ENCODE measurements around the gene NFATC3.
A peak's percentile ranks its signal among the peaks of the same experiment; 100 is the strongest.

Gene NFATC3

DNA sequence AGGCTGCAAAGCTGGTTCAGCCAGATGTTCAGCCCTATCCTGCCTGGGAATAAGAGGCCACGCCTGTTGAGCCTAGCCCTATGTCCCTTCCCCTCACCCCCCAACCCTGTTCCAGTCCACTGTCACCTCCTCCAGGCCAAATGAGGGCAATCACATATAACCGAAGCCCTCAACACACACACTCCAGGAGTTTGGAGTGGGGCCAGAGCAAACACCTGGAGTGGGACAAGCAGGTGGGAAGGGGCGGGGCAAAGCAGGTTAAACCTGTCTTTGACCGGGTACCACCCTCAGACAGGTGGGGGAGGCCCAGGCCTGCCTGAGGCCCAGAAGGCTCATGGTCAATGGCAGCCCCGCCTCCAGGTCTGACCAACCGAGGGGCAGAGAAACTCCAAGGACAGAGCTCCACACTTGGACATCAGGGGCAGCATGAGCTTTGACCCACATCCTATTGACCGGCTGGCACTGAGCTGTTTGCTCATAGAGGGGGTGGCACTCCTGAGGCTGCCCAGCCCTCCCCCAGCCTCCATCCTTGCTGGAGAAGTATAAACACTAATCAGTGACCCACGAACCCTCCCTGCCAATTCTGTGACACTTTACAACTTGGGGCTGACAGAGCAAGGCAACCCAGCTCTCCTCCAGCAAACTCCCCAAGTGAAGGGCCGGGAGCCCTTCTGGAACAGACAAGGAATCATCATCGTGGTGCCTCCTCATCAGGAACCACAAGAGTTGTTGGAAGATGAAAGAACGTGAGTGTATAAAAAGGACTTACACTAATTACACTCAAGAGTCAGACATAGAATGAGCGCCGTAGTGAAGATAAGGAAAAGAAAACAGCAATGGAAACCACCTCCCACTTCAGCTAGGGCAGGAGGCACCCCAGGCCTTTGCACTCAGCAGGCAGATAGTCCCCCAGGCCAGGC, 149.3 kb downstream of the NFATC3 start:
- no peak for DNase-seq

DNA sequence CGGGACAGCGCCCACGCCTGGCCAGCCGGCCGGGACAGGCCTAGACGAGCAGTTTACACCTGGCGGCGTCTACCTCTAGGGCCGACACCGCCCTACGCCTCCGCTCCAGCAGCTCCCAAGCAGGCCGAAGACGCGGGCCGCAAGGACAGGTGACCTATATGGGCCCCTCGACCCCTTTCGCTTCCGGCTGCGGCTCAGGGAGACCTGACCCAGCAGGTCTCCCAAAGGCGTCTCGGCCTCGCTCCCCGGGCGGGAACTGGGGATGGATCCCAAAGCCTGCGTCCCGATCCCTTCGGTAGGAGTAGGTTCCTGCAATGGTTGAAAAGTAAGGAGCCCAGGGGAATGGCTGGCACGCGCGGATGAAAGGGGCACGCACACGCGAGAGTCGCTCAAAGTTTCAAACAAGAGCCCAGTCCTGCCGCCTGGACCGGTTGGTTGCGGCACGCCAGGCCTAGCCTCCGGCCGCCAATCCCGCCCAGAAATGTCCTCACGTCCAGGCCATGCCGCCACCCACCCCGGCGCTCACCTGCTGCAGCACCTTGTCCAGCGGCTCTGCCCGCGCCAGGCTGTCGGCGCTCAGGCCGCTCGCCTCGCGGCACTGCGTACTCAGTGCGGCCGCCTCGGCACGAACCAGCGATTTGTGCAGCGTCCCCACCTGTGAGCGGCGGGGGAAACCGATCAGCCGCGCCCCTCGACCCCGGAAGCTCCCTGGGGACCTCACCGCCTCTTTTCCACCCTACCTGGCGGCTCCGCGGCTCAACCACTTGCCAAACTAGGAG, 150.1 kb downstream of the NFATC3 start:
- no peak for DNase-seq

DNA sequence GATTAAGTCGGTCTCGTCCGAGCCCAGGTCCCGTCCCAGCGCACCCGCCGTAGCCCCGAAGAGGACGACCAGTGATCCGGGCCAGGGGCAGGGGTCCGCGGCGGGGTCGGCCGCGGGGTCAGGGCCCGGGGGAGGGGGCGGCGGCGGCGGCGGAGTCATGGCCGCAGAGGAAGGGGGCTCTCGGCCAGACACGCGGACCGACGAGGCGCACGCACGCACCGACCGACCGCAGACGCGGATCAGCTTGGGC, 150.6 kb downstream of the NFATC3 start, which contains the start of gene ESRP2:
Gene ESRP2 (minus strand): TSS at position 241 of the 250 bp plus-strand sequence. CDS start 82 bp downstream, at position 159.
- DNase-seq = no peak

DNA sequence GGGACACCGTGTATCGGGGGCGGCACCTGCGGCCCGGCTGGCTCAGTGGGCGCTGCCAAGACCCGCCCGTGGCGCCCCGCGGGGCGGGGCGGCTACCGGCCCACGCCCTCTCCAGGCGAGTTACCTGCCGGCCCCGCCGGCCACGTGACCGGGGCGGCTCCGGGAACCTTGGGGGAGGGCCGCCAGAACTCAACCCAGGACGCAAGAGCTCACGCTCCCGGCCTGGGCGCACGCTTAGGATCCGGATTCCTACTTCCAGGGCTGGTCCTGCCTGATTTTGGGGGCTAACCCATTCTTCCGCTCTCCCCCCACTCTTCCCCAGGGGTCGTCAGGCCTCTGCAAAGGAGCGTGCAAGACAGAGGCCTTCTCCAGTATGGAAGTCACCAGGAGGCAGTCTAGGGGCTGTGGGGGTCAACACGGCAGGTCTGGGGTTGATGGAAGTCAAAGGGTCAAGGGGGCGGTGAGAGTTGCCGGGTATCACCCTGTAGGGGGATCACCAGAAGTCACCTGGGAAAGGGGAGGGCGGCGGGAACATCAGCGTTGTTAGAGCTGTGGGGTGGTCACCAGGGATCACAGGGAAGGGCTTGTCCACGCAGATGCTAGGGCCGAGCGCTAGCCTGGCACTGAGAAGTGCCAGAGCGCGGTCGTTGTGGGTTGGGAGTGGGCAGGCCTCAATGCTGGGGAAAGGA, 151.1 kb downstream of the NFATC3 start:
- DNase-seq = peak; percentile 46

DNA sequence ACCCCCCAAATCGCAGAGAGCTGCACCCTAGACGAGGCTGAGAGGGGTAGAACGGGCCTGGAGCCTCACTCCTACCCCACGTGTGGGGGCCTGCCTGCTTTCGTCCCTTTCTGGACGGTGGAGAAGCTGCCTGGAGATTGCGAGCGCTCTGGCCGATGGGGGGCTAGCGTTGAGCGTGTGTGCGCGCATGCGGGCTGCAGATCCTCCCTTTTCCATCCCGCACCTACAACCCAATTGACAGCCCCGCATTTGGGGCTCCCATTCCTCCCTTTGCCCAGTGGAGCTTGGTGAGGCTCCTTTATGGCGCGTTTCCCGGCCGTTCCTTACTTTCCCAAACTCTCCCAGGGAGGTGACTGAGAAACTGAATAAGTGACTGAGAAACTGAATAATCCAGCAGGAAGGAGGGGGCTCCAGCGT, 151.7 kb downstream of the NFATC3 start:
- no peak for DNase-seq

DNA sequence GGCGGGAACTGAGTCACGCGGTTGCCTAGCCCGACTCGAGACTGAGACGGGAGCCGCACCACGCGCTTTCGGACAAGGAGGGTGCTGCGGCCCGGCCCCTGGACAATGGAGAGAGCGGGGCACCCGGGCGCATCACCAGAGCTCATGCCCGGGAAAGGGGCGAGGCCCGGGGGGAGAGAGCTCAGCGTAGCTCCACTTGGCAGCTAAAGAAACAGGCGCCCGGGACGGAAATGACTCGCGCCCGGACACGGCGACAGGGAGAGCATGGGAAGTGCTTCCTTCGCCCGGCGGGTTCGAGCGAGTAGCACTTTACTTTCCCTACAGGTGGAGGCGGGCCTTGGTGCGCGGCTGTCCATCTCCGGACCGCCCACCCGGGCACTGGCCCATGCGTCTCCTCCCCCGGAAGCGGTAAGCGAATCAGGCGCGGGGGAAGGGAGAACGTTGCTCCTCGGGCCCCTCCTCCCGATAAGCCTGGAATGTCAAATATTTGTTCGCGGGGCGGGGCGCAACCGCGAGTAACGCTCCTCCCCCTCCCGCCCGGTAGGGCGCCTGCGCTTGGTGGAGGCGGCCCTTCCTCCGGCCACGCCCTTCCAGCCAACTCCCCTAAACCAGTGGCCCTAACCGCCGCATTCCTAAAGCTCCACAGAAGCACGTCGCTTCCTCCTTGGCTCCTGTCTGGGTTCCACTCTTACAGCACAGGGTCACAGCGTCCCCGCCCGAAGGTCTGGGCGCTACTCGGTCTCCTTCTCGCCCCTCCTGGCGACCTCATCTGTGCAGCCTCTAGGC, 152.3 kb downstream of the NFATC3 start:
- DNase-seq = peak; percentile 88

DNA sequence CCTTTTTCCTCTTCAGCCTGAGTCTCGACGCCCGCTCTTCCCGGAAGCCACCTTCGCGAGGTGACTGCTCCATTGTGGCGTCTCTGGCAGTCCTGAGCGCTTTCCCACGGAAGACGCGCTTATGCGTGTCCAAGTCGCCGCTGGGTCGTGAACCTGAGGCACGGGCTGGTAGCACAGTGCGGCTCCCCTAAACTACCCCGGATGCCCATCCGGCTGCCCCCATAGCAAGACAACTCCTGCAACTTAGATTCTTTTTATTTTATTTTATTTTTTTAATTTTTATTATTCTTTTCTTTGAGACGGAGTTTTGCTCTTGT, 152.8 kb downstream of the NFATC3 start:
- DNase-seq = no peak

DNA sequence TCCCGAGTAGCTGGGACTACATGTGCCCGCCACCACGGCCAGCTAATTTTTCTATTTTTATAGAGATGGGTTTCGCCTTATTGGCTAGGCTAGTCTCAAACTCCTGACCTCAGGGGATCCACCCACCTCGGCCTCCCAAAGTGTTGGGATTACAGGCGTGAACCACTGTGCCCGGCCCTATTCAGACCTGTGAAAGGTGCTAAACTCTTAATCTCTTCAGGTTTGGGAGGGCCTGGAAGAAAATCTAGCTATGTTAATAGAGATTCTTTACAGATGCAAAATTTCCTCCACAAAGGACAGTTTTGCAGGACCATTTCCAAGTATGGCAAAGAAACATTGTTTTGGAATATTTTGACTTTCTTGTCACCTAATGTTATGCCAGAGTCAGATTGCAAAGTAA, 156.9 kb downstream of the NFATC3 start:
- DNase-seq = no peak

DNA sequence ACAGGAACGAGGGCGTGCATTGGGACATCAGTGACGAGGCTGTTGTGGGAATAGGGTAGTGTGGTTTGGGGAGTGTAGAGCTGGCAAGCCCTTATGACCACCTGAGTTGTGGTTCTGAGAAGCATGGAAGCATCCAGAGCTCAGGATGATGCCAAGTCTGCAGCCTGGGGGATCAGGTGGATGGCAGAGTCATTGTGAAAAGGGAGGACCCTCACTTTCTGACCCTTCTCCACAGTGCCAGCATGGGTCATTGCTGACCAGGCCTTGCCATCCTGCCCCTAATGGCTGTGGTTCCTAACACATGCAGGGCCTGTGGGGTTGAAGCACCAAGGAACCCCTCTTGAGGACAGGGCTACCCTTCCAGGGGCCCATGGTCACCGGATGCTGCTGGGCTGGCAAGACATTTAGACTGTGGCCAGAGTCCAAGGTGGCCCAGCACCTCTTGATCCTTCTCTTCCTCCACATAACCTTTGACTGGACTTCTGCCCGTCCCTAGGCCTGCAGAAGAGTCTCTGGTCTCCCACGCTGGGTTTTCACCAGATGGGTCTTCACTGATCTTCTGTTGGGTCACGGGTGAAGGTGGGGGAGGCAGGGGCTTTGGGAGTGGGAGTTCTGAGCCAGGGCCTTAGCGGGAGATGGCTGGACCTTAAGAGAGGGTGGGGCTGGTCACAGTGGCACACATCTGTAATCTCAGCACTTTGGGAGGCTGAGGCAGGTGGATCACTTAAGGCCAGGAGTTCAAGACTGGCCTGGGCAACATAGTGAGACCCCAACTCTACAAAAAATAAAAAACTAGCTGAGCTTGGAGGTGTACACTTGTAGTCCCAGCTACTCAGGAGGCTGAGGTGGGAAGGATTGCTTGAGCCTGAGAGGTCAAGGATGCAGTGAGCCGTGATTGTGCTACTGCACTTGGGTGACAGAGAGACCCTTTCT, 158.0 kb downstream of the NFATC3 start:
- DNase-seq = no peak

DNA sequence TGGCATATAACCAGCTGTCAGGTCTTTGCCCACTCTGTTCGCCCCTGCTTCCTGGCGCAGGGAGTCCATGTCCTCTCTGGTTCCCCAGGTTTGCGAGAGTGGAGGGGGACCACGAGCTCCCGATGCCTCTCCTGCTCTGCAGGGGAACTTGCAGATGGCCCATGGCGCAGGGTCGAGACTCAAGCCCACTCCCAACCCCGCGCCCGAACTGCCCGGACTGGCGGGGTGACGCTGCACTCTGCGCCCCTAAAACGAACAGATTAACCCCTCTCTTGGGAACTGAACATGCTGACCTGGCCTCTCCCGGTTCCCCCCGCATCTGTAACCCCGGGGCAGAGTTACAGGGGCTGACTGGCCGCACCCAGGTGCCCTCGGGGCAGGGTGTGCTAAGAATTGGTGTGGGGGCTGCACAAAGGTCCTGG, 159.3 kb downstream of the NFATC3 start:
- no peak for DNase-seq

DNA sequence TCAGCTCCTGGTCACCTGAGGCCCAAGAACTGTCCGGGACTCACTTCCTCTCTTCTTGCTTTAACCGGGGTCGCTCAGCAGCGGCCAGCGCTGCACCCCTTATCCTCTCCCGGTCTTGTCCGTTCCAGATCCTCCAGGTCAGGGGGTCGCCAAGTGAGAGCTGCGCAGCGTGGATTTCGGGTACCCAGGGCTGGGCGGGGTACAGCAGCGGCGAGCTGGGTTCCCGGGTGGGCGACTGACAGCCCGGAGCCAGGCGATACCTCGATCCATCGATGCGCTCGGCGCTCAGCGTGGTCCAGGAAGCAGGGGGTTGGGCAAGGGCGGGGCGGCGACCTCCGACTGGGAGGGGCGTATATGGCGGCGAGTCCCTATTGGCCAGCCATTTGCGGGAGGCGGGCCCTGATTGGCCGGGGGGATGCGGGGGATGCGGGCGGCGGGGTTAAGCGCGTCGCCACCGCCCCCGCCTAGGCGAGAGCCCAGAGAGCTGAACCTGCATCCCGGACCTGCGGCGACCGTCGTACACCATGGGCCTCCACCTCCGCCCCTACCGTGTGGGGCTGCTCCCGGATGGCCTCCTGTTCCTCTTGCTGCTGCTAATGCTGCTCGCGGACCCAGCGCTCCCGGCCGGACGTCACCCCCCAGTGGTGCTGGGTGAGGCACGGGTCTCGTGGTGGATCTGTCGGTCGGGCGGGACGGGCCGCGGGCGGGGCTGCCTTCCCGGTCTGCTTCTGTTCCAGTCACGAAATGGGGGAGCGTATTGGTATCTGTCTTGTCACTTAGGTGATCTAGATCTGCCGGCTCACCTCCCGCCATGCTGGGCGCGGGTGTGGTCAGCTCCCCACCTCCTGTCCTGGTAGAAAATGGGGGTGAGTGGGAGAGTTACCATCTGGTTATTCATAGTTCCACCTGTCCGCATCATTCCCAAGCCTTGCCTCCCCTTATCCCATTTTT, 160.0 kb downstream of the NFATC3 start, which contains the start of gene PLA2G15:
Gene PLA2G15 (plus strand): TSS at position 471 of the 951 bp plus-strand sequence. CDS start 54 bp downstream, at position 525.
- peak; percentile 93 for DNase-seq

DNA sequence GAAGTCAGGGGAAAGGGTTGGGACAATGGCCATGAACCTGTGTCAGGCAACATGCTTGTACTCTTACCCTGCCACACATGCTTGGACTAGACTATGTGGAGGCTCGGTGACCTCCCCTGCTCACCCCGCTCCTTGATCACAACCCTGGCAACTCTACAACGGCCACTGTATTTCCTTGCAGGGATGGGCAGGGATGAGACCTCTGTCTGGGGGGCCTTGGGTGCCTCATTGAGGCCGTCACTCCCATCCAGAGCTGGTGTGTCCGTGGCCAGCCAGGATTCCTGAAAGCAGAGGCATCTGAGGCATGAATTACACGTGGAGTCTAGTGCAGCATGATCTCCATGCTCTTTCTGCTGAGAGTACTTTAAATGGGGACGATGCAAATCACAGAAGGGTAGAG, 161.0 kb downstream of the NFATC3 start:
- DNase-seq = no peak

DNA sequence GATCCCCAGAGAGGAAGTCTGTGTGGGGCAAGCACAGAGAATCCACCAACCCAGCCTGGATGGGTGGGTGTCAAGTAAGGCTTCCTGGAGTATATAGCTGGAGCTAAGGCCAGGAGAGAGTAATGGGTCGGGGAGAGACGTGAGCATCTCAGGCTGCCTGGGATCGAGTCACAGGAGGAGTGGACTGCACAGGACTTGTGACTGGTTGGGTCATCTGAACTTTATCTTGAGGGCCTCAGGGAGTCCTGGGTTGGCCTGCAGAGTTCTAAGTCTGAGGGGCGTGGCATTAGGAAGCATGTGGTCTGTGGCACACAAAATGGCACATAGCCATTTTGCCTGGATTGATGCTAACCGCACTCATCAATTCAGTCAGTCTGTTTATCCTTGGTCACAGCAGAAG, 161.5 kb downstream of the NFATC3 start:
- no peak for DNase-seq

DNA sequence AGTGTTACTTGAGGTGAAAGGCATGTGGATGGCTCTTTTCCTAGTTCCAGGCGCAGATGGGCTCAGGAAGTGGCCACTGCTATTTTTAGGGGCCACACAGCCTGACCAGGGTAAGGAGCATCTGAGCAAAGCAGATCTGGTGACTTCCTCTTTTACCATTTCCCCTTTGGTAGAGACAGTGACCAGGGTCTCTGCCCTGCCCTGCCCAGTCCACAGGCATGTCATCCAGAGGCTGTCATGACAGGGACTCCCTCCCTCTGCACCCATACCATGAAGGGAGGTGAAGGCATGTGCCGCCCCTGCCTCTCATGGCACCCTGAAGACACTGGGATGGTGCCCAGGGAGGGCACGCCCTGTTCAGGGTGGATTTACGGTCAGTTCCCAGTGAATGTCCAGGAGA, 162.2 kb downstream of the NFATC3 start:
- peak; percentile 35 for DNase-seq

DNA sequence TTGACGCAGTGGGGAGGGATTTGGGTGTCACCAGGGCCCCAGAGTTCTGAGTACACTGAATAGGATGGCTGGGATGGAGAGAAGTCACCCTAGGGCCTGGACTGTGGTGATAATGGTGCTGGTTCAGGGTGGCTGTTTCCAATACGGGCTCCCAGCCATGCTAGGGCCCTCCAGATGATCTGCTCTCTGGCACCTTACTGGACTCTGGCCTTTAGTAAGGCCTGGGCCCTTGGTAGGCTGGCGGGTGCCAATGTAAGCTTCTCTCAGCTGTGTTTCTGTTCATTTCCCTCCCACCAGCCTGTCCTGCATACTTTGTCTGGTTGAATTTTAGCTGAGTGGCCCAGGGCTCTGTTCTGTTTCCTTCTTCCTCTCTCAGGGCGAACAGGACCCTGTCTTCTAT, 162.8 kb downstream of the NFATC3 start:
- DNase-seq = no peak

DNA sequence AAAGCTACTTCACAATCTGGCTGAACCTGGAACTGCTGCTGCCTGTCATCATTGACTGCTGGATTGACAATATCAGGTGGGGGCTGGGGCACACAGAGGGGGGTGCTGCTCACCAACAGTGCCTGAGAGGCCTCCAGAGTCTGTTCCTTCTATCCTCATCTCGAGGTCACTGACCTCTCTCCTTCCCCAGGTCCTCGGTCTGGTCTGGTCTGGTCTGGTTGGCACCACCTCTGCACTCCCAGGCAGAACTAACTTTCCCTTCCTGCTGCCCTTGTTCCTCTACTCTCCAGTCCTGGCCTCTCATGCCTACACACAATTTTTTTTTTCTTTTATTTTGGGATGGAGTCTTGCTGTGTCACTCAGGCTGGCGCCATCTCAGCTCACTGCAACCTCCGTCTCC, 164.2 kb downstream of the NFATC3 start:
- DNase-seq = no peak

DNA sequence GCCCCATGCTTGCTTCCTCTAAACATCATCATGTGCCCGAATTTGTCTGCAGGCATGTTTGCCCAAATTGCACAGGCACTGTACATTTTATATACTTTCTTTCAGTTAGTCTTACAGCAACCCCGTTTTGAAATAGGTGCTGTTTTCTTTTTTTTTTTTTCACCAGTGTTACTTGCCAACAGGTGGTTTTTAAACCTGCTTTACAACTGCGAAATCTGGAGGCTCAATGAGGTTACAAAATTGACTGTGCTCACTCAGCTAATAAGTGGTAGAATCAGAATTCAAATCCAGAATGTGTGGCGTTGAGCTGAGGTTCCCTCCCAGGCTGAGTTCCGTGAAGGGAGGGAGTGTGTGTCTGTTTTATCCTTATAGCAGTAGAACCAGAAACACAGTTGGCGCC, 165.8 kb downstream of the NFATC3 start:
- DNase-seq = no peak

DNA sequence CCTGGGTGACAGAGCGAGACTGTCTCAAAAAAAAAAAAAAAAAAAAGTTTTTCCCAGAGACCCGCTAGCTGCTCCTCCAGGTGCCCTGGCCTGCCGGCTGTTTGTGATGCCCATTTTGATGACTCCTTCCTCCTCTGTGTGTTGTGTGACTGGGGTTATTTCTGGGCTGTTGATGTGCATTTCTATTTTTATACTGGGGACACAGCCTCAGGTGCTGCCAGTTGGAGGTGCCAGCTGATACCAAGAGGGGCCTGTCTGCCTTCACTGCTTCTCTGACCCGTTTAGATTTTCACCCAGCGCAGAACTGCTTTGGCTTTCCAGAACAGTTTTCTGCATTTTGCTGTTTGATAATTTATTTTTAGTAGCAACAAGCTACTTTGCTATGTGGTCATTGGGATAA, 166.7 kb downstream of the NFATC3 start:
- no peak for DNase-seq

DNA sequence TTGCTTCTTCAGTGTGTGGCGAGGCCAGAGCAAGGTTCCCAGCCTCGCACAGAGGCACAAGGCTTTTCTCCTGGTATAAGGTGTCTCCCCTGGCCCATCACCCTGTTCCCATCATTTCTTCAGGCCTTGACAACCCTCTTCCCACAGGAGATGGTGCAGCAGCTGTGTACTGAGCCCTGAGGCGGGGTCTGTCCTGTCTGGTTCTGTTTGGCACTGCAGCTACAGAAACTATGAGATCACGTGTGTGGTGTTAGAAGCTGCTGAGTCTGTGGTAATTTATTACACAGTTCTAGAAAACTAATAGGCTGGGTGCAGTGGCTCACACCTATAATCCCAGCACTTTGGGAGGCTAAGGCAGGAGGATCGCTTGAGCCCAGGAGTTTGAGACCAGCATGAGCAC, 167.2 kb downstream of the NFATC3 start:
- no peak for DNase-seq

DNA sequence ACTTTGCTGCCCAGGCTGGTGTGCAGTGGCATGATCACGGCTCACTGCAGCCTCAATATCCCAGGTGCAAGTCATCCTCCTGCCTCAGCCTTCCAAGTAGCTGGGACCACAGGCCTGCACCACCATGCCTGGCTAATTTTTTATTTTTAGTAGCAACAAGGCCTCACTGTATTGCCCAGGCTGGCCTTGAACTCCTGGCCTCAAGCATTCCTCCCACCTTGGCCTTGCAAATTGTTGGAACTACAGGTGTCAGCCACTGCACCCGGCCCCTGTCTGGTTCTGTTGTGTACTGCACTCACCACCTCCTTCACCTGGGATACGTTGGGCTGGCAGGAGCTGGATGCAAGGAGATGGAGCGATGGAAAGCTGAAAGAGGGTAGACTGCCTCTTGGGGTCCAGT, 168.6 kb downstream of the NFATC3 start:
- DNase-seq = no peak

DNA sequence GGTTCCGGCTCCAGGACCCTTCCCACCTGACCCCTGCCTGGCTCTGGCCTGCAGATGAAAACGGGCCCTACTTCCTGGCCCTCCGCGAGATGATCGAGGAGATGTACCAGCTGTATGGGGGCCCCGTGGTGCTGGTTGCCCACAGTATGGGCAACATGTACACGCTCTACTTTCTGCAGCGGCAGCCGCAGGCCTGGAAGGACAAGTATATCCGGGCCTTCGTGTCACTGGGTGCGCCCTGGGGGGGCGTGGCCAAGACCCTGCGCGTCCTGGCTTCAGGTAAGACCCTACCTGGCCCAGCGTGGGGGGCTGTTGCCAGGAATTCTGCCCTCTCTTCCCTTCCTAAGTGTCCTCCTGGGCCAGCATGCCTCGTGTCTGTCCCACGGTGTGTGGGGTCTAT, 170.5 kb downstream of the NFATC3 start:
- no peak for DNase-seq
